DOHH2 (cell line): ENCODE results near the gene ACTG1.

Experiments used
- H3F3A ChIP-seq: fragments of 200-600 bp; sonication (generic), shearing (Covaris generic); 2 replicates; pipeline ENCODE4 v1.6.0; 2016; ENCODE audit warnings: antibody characterized with exemption, mild to moderate bottlenecking; ENCODE audit not compliant: control insufficient read depth, insufficient read depth
- H3K27ac ChIP-seq: fragments of 200-600 bp; sonication (generic); 2 replicates; pipeline ENCODE4 v1.5.1; 2014; ENCODE audit warnings: low read depth, mild to moderate bottlenecking, low read length, moderate library complexity
- H3K27me3 ChIP-seq: fragments of 200-600 bp; sonication (generic); 2 replicates; pipeline ENCODE4 v1.6.1; 2014; ENCODE audit warnings: mild to moderate bottlenecking, low read length, mixed read lengths; ENCODE audit not compliant: control insufficient read depth
- H3K36me3 ChIP-seq: fragments of 200-600 bp; sonication (generic); 2 replicates; pipeline ENCODE4 v1.6.1; 2014; ENCODE audit warnings: mild to moderate bottlenecking, low read length, moderate library complexity, mixed read lengths; ENCODE audit not compliant: control insufficient read depth
- H3K4me1 ChIP-seq: fragments of 200-600 bp; sonication (generic); 2 replicates; pipeline ENCODE4 v1.6.1; 2014; ENCODE audit warnings: mild to moderate bottlenecking, low read length, mixed read lengths; ENCODE audit not compliant: control insufficient read depth
- H3K4me2 ChIP-seq: fragments of 200-600 bp; sonication (generic); 2 replicates; pipeline ENCODE4 v1.6.0; 2014; ENCODE audit warnings: mild to moderate bottlenecking, low read length, moderate library complexity
- H3K4me3 ChIP-seq: fragments of 200-600 bp; sonication (generic); 2 replicates; pipeline ENCODE4 v1.5.1; 2014; ENCODE audit warnings: mild to moderate bottlenecking, low read length, mixed read lengths
- H3K79me2 ChIP-seq: fragments of 200-600 bp; sonication (generic); 2 replicates; pipeline ENCODE4 v1.6.1; 2014; ENCODE audit warnings: mild to moderate bottlenecking, low read length, mixed read lengths; ENCODE audit not compliant: control insufficient read depth
- H3K9me2 ChIP-seq: fragments of 200-600 bp; sonication (generic); replicated peaks from 2 replicates; pipeline ENCODE4 v1.6.1; 2014; ENCODE audit warnings: mild to moderate bottlenecking, low read length, mixed read lengths; ENCODE audit not compliant: control insufficient read depth
- H3K9me3 ChIP-seq: fragments of 200-600 bp; sonication (generic); 2 replicates; pipeline ENCODE4 v1.6.1; 2014; ENCODE audit warnings: antibody characterized with exemption, low read length, mixed read lengths; ENCODE audit not compliant: control insufficient read depth, insufficient read depth
- H4K20me1 ChIP-seq: fragments of 200-600 bp; sonication (generic); 2 replicates; pipeline ENCODE4 v1.6.0; 2014; ENCODE audit warnings: low read depth, mild to moderate bottlenecking, antibody characterized with exemption, low read length, moderate library complexity; ENCODE audit not compliant: control insufficient read depth, insufficient read depth
- EZH2phosphoT487 ChIP-seq: fragments of 200-600 bp; sonication (generic); IDR thresholded peaks from 2 replicates; pipeline ENCODE4 v1.6.1; 2017; ENCODE audit warnings: borderline replicate concordance, mild to moderate bottlenecking, antibody characterized with exemption, low read length, moderate library complexity, mixed read lengths
- TF ChIP-seq, protein P1 (sequence below): fragments of 200-600 bp; sonication (generic); IDR thresholded peaks from one replicate; pipeline ENCODE4 v1.5.1; 2014; ENCODE audit warnings: antibody characterized with exemption, mild to moderate bottlenecking, low read depth, low read length; ENCODE audit not compliant: poor library complexity, severe bottlenecking

The ACTG1 gene

DNA sequence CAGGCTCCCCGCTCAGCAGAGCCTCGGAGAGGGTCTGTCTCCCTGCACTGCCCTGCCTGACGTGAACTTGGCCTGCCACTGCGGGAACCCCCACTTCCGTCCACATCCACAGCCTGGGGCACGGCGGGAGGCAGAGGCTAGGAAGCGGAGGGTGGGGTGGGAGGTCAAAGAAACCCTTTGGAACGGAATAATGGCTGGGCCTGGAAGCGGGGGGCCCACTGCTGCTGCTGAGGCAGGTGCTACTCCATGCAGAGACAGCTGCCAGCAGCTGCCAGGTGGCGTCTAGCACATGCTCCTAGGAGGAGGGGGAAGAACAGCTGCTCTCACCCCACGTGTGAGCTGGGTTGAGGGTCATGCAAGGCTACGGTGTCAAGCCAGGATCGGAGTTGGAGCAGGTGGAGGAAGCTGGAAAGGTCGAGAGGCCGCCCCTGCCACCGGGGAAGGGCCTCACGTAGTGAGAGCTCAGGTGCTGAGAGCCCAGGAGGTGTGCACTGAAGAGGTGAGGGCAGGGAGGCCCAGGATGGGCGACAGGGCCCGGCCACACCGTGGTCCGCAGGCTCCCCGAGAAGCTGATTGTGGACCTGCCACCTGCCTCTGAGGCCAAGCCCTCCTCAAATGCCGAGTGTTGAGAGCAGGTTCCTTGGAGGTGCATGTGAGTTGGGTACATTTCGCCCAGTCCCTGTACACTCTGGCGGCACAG is 25.4 kb upstream of the ACTG1 start:
- H3K27me3 ChIP-seq = no peaks in the 10 kb centered on the region
- H3K4me3 ChIP-seq = no peak overlapping the region
- H3F3A ChIP-seq = no peaks in the 10 kb centered on the region; the same call in 1 of the 2 replicates
- H3K36me3 ChIP-seq = peaks cover 16% of the 10 kb centered on the region
- H3K9me2 ChIP-seq = no peaks in the 10 kb centered on the region
- no peaks in the 10 kb centered on the region for H3K9me3 ChIP-seq
- no peak overlapping the region for H3K27ac ChIP-seq
- peaks cover 8% of the 10 kb centered on the region for H3K4me1 ChIP-seq
- H3K79me2 ChIP-seq = no peaks in the 10 kb centered on the region
- H3K4me2 ChIP-seq = no peak overlapping the region
- H4K20me1 ChIP-seq = no peaks in the 10 kb centered on the region
- TF ChIP-seq EZH2phosphoT487 = no peak

DNA sequence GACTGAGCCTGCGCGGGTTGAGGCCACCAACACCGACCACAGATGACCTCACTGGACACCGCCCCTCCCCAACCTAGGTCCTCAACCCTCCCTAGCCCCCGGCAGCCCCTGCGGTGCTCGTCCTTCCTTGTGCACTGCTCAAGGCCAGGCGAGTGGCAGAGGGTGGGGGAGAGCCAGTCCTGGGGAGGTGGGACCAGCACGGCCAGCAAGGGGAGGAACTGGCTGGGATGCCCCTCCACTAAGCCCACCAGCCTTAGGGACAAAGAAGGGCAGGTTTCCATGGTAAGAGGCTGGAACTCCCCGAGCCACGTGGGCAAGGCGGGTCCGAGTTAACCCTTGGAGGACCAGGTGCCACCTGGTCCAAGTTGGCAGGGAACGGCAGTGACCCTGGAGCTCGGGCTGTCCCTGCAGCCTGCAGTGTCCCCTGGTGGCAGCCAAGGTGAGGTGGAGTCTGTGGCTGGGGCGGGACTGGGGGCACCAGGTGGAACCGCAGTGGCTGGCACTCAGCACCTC is 24.8 kb upstream of the ACTG1 start:
- Histone ChIP-seq H4K20me1 (no peaks in the 10 kb centered on the region), H3K79me2 (no peaks in the 10 kb centered on the region), H3K9me2 (no peaks in the 10 kb centered on the region), H3K27me3 (no peaks in the 10 kb centered on the region), H3K4me3 (no peak overlapping the region), H3K9me3 (no peaks in the 10 kb centered on the region; the same call in 1 of the 2 replicates), H3F3A (no peaks in the 10 kb centered on the region; the same call in 1 of the 2 replicates), H3K4me1 (peaks cover 8% of the 10 kb centered on the region), H3K4me2 (no peak overlapping the region), H3K36me3 (peaks cover 11% of the 10 kb centered on the region; the same call in 1 of the 2 replicates), H3K27ac (no peak overlapping the region)
- TF ChIP-seq, protein P1, sequence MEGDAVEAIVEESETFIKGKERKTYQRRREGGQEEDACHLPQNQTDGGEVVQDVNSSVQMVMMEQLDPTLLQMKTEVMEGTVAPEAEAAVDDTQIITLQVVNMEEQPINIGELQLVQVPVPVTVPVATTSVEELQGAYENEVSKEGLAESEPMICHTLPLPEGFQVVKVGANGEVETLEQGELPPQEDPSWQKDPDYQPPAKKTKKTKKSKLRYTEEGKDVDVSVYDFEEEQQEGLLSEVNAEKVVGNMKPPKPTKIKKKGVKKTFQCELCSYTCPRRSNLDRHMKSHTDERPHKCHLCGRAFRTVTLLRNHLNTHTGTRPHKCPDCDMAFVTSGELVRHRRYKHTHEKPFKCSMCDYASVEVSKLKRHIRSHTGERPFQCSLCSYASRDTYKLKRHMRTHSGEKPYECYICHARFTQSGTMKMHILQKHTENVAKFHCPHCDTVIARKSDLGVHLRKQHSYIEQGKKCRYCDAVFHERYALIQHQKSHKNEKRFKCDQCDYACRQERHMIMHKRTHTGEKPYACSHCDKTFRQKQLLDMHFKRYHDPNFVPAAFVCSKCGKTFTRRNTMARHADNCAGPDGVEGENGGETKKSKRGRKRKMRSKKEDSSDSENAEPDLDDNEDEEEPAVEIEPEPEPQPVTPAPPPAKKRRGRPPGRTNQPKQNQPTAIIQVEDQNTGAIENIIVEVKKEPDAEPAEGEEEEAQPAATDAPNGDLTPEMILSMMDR = peak; percentile 65
- TF ChIP-seq EZH2phosphoT487 = no peak

DNA sequence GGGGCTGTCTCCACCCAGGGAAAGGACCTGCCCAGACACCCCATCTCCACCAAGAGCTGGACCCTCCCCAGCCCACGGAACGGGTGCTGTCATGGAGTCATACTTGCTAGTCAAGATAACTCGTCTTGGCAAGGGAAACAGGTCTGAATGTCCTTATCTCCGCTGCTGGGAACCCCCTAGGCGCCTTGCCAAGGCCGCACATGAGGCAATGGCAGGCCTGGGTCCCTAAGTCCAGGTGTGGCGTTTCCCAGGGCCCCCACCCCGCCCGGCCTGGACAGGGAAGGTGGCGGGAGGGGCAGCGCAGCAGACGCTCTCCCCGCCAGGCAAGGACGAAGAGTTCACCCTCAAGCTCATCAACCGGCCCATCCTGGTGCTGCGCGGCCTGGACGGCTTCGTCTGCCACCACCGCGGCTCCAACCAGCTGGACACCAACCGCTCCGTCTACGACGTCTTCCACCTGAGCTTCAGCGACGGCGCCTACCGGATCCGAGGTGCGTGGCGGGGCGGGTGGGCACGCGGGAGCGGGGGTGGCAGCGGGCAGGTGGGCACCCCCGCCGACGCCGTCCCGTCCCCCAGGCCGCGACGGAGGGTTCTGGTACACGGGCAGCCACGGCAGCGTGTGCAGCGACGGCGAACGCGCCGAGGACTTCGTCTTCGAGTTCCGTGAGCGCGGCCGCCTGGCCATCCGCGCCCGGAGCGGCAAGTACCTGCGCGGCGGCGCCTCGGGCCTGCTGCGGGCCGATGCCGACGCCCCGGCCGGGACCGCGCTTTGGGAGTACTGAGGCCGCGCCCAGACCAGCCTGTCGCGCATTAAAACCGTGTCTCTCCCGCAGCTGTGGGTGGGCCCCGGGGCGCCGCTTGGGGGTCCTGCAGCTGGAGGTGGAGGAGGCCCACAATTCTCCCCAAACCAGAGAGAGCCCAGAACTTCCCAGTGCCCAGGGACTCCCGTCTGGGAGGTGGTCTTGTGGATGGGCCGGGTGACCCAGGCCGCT is 24.0 kb upstream of the ACTG1 start:
- Histone ChIP-seq H3K9me3 (peaks cover 7% of the 10 kb centered on the region; the same call in 1 of the 2 replicates), H3K4me2 (no peak overlapping the region), H3K27ac (no peak overlapping the region), H3K27me3 (no peaks in the 10 kb centered on the region), H3K9me2 (no peaks in the 10 kb centered on the region), H3K36me3 (peaks cover 11% of the 10 kb centered on the region; the same call in 1 of the 2 replicates), H3F3A (no peaks in the 10 kb centered on the region; the same call in 1 of the 2 replicates), H3K4me3 (no peak overlapping the region), H4K20me1 (no peaks in the 10 kb centered on the region), H3K4me1 (peaks cover 8% of the 10 kb centered on the region), H3K79me2 (no peaks in the 10 kb centered on the region)
- TF ChIP-seq, protein P1 = no peak
- no peak for TF ChIP-seq EZH2phosphoT487
